GM23338 (cell line): ENCODE results near the gene HSF4. TPM values are rescaled to one million over a fixed set of nuclear protein-coding genes. Genes with fewer than 3 reads are reported as not detected.

Experiments
- ATAC-seq: fragments of 200-7000 bp; cut with Tn5 transposase; 3 replicates; pipeline ENCODE4 v1.9.1; 2020
- DNase-seq: peaks from one replicate; pipeline ENCODE4 v3.0.0-alpha.2; 2015; ENCODE audit warnings: low spot score
- H2AFZ ChIP-seq: fragments of 200-600 bp; sonication (generic); 2 replicates; pipeline ENCODE4 v1.8.0; 2016; ENCODE audit warnings: antibody characterized with exemption, mild to moderate bottlenecking, moderate library complexity
- H3F3A ChIP-seq: fragments of 200-600 bp; sonication (generic); replicated peaks from 2 replicates; pipeline ENCODE4 v1.8.0; 2017; ENCODE audit warnings: antibody characterized with exemption, mixed run types, low read depth
- H3K27ac ChIP-seq: fragments of 200-600 bp; sonication (generic); 2 replicates; pipeline ENCODE4 v1.6.1; 2016; ENCODE audit warnings: low read depth
- H3K27me3 ChIP-seq: fragments of 200-600 bp; sonication (generic); 2 replicates; pipeline ENCODE4 v1.8.0; 2016; ENCODE audit warnings: mild to moderate bottlenecking, mixed run types, moderate library complexity; ENCODE audit not compliant: insufficient read depth
- H3K36me3 ChIP-seq: fragments of 200-600 bp; sonication (generic); 2 replicates; pipeline ENCODE4 v1.8.0; 2016; ENCODE audit warnings: mild to moderate bottlenecking; ENCODE audit not compliant: insufficient read depth
- H3K4me1 ChIP-seq: fragments of 200-600 bp; sonication (generic); 2 replicates; pipeline ENCODE4 v1.8.0; 2016; ENCODE audit warnings: mild to moderate bottlenecking, moderate library complexity; ENCODE audit not compliant: insufficient read depth
- H3K4me2 ChIP-seq: fragments of 200-600 bp; sonication (generic); 2 replicates; pipeline ENCODE4 v1.7.1; 2017; ENCODE audit warnings: mixed run types
- H3K4me3 ChIP-seq: fragments of 200-600 bp; sonication (generic); 2 replicates; pipeline ENCODE4 v1.6.1; 2016; ENCODE audit warnings: mixed run types
- H3K79me2 ChIP-seq: fragments of 200-600 bp; sonication (generic); replicated peaks from 2 replicates; pipeline ENCODE4 v1.8.0; 2017; ENCODE audit warnings: mild to moderate bottlenecking; ENCODE audit not compliant: insufficient read depth
- H3K9me2 ChIP-seq: fragments of 200-600 bp; sonication (generic); 2 replicates; pipeline ENCODE4 v1.8.0; 2017; ENCODE audit not compliant: insufficient read depth
- H4K20me1 ChIP-seq: fragments of 200-600 bp; sonication (generic); replicated peaks from 2 replicates; pipeline ENCODE4 v1.8.0; 2017; ENCODE audit warnings: mild to moderate bottlenecking; ENCODE audit not compliant: insufficient read depth
- H3K27ac Mint-ChIP-seq: 2 replicates; pipeline ENCODE4 v1.8.0; 2020; ENCODE audit warnings: inconsistent platforms, mild to moderate bottlenecking, moderate library complexity, mixed read lengths
- H3K27me3 Mint-ChIP-seq: 3 replicates; pipeline ENCODE4 v1.8.0; 2022; ENCODE audit warnings: low read depth, mild to moderate bottlenecking, moderate library complexity, mixed read lengths, inconsistent platforms; ENCODE audit not compliant: insufficient read depth, poor library complexity
- H3K36me3 Mint-ChIP-seq: 3 replicates; pipeline ENCODE4 v1.8.0; 2021; ENCODE audit warnings: low read depth, mild to moderate bottlenecking, inconsistent platforms, moderate library complexity, mixed read lengths
- H3K4me1 Mint-ChIP-seq: 3 replicates; pipeline ENCODE4 v1.8.0; 2020; ENCODE audit warnings: mild to moderate bottlenecking, inconsistent platforms, mixed read lengths
- H3K4me3 Mint-ChIP-seq: 3 replicates; pipeline ENCODE4 v1.8.0; 2021; ENCODE audit warnings: moderate library complexity, mild to moderate bottlenecking, inconsistent platforms, mixed read lengths
- H3K9me3 Mint-ChIP-seq: 3 replicates; pipeline ENCODE4 v1.8.0; 2020; ENCODE audit warnings: moderate library complexity, mild to moderate bottlenecking, inconsistent platforms, mixed read lengths
- CREB1 ChIP-seq: fragments of 250-450 bp; sonication (Bioruptor Pico); IDR thresholded peaks from 2 replicates; pipeline ENCODE4 v1.5.0; 2020; ENCODE audit warnings: low read depth, mild to moderate bottlenecking, moderate library complexity
- EZH2phosphoT487 ChIP-seq: fragments of 200-600 bp; sonication (generic); IDR thresholded peaks from one replicate; pipeline ENCODE4 v1.8.1; 2018; ENCODE audit warnings: antibody characterized with exemption; ENCODE audit not compliant: unreplicated experiment
- JUNB ChIP-seq: IDR thresholded peaks from one replicate; pipeline ENCODE4 v1.6.1; 2016; ENCODE audit warnings: antibody characterized with exemption; ENCODE audit not compliant: unreplicated experiment
- POLR2AphosphoS5 ChIP-seq: IDR thresholded peaks from 2 replicates; pipeline ENCODE4 v1.6.1; 2016; ENCODE audit warnings: antibody characterized with exemption, low read depth
- STAT1 ChIP-seq: IDR thresholded peaks from one replicate; pipeline ENCODE4 v1.6.1; 2016; ENCODE audit warnings: antibody characterized with exemption; ENCODE audit not compliant: unreplicated experiment
- polyA plus RNA-seq: library from polyadenylated mRNA; unstranded; fragments of >200 nt; fragmentation: Nextera tagmentation; extraction: Ambion mirVana; gene quantifications from 2 replicates; pipeline ENCODE4 v1.2.1, GENCODE V29; 2016
- total RNA-seq: library from RNA; depleted of rRNA; stranded (reverse); fragments of >200 nt; shearing (Covaris generic); gene quantifications from 2 replicates; pipeline ENCODE4 v1.2.3, GENCODE V29; 2014
- TF ChIP-seq, protein P1 (sequence below): fragments of 250-450 bp; sonication (Bioruptor Pico); IDR thresholded peaks from 2 replicates; pipeline ENCODE4 v1.5.0; 2020; ENCODE audit warnings: mild to moderate bottlenecking, moderate library complexity
- TF ChIP-seq, protein P2 (sequence below), 2 experiments: fragments of 200-600 bp in 1 of 2; sonication (generic) in 1 of 2; conservative IDR thresholded peaks; 2 replicates each; pipeline versions ENCODE4 v1.5.1 to v1.6.1; 2016 to 2017; ENCODE audit warnings: antibody characterized with exemption in 2 of 2, low read depth in 2 of 2, mild to moderate bottlenecking in 2 of 2, moderate library complexity in 1 of 2
- TF ChIP-seq, protein P3 (sequence below): IDR thresholded peaks from one replicate; pipeline ENCODE4 v1.6.1; 2018; ENCODE audit warnings: antibody characterized with exemption; ENCODE audit not compliant: unreplicated experiment

The HSF4 gene
- total and polyA plus RNA-seq, 2 experiments from 2014 or later = 0.19 to 1.3 TPM

DNA sequence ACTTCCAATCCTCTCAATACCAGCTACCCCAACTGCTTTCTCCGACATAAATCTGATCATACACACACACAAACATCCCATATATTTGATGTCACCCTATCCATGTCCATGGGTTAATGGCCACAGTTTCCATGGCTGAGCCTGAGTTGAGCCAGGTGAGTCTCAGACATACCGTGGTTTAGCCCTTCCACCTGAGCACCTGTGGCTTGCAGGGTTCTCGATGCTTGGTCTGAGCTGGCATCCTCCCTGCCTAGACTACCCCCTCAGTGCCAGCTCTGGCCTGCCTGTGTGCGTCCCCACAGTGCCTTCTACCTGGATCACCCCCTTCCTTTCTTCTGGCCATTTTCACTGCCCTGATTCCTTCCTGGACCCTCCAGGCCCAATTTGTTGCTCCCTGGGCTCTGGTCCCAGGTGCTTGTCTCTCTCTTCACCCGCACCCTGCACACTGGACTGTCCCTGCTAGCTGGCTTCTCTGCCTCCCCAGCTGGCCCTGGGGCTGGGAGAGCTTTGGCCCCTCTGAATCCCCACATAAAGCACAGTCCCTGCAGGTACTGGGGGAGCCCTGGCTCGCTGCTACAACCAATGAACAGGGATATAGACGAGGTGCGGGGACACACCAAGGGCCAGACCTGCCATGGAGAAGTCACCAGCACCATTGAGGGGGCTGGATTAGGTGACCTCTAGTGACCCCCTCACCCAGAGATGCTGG is 41.7 kb downstream of the HSF4 start:
- Histone ChIP-seq H3K27me3 (no peaks in the 10 kb centered on the region), H3K36me3 (no peaks in the 10 kb centered on the region), H3F3A (no peaks in the 10 kb centered on the region), H3K79me2 (no peaks in the 10 kb centered on the region), H2AFZ (no peak overlapping the region), H3K27ac (no peak overlapping the region), H3K9me2 (no peaks in the 10 kb centered on the region), H4K20me1 (no peaks in the 10 kb centered on the region), H3K4me2 (no peak overlapping the region), H3K4me3 (no peak overlapping the region), H3K4me1 (no peaks in the 10 kb centered on the region)
- TF ChIP-seq STAT1 = no peak
- TF ChIP-seq, protein P1, sequence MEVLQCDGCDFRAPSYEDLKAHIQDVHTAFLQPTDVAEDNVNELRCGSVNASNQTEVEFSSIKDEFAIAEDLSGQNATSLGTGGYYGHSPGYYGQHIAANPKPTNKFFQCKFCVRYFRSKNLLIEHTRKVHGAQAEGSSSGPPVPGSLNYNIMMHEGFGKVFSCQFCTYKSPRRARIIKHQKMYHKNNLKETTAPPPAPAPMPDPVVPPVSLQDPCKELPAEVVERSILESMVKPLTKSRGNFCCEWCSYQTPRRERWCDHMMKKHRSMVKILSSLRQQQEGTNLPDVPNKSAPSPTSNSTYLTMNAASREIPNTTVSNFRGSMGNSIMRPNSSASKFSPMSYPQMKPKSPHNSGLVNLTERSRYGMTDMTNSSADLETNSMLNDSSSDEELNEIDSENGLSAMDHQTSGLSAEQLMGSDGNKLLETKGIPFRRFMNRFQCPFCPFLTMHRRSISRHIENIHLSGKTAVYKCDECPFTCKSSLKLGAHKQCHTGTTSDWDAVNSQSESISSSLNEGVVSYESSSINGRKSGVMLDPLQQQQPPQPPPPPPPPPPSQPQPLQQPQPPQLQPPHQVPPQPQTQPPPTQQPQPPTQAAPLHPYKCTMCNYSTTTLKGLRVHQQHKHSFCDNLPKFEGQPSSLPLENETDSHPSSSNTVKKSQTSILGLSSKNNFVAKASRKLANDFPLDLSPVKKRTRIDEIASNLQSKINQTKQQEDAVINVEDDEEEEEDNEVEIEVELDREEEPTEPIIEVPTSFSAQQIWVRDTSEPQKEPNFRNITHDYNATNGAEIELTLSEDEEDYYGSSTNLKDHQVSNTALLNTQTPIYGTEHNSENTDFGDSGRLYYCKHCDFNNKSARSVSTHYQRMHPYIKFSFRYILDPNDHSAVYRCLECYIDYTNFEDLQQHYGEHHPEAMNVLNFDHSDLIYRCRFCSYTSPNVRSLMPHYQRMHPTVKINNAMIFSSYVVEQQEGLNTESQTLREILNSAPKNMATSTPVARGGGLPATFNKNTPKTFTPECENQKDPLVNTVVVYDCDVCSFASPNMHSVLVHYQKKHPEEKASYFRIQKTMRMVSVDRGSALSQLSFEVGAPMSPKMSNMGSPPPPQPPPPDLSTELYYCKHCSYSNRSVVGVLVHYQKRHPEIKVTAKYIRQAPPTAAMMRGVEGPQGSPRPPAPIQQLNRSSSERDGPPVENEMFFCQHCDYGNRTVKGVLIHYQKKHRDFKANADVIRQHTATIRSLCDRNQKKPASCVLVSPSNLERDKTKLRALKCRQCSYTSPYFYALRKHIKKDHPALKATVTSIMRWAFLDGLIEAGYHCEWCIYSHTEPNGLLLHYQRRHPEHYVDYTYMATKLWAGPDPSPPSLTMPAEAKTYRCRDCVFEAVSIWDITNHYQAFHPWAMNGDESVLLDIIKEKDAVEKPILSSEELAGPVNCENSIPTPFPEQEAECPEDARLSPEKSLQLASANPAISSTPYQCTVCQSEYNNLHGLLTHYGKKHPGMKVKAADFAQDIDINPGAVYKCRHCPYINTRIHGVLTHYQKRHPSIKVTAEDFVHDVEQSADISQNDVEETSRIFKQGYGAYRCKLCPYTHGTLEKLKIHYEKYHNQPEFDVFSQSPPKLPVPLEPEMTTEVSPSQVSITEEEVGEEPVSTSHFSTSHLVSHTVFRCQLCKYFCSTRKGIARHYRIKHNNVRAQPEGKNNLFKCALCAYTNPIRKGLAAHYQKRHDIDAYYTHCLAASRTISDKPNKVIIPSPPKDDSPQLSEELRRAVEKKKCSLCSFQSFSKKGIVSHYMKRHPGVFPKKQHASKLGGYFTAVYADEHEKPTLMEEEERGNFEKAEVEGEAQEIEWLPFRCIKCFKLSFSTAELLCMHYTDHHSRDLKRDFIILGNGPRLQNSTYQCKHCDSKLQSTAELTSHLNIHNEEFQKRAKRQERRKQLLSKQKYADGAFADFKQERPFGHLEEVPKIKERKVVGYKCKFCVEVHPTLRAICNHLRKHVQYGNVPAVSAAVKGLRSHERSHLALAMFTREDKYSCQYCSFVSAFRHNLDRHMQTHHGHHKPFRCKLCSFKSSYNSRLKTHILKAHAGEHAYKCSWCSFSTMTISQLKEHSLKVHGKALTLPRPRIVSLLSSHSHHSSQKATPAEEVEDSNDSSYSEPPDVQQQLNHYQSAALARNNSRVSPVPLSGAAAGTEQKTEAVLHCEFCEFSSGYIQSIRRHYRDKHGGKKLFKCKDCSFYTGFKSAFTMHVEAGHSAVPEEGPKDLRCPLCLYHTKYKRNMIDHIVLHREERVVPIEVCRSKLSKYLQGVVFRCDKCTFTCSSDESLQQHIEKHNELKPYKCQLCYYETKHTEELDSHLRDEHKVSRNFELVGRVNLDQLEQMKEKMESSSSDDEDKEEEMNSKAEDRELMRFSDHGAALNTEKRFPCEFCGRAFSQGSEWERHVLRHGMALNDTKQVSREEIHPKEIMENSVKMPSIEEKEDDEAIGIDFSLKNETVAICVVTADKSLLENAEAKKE (CRISPR knock-in tag) = no peak
- Mint-ChIP-seq H3K27me3 (peaks cover 10% of the 10 kb centered on the region), H3K4me3 (no peak overlapping the region; the same call in 2 of the 3 replicates), H3K36me3 (0 out of 3 replicates have a peak, but pooled peaks cover 1% of the 10 kb centered on the region), H3K27ac (no peak overlapping the region), H3K4me1 (peaks cover 5% of the 10 kb centered on the region; the same call in 2 of the 3 replicates), H3K9me3 (no peaks in the 10 kb centered on the region)
- ATAC-seq (no peak), DNase-seq (no peak)

DNA sequence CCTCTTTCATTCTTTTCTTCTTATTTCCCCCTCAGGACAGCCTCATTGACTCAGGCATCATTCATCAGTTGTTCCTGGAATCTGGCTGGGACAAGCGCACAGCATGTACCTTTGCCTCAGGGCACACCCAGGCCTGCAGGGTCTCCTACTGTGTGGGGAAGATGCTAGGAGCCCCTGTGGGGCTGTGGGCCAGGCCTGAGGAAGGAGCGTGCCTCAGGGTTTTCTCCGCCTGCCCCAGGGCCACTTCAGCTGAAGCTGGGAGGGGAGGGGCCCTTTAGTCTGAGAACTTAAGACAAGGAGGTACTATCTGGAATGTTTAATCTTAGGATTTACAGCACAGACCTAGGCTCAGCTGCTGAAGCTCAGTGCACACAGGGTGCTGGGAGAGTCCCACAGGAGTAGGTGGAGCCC is 42.3 kb downstream of the HSF4 start:
- Histone ChIP-seq H2AFZ (no peak overlapping the region), H3F3A (no peaks in the 10 kb centered on the region), H3K4me2 (no peak overlapping the region), H3K4me3 (no peak overlapping the region), H3K27ac (no peak overlapping the region), H3K79me2 (no peaks in the 10 kb centered on the region), H4K20me1 (no peaks in the 10 kb centered on the region; the same call in 1 of the 2 replicates), H3K9me2 (no peaks in the 10 kb centered on the region), H3K4me1 (no peaks in the 10 kb centered on the region), H3K27me3 (no peaks in the 10 kb centered on the region), H3K36me3 (no peaks in the 10 kb centered on the region)
- H3K4me3 Mint-ChIP-seq = no peak overlapping the region
- ATAC-seq = peak; percentile 32
- no peak overlapping the region for H3K27ac Mint-ChIP-seq
- H3K36me3 Mint-ChIP-seq = no peaks in the 10 kb centered on the region
- H3K4me1 Mint-ChIP-seq = peaks cover 5% of the 10 kb centered on the region; the same call in 2 of the 3 replicates
- H3K27me3 Mint-ChIP-seq = peaks cover 10% of the 10 kb centered on the region
- DNase-seq = no peak
- no peaks in the 10 kb centered on the region for H3K9me3 Mint-ChIP-seq
- no peak for TF ChIP-seq POLR2AphosphoS5
- TF ChIP-seq, protein P2, sequence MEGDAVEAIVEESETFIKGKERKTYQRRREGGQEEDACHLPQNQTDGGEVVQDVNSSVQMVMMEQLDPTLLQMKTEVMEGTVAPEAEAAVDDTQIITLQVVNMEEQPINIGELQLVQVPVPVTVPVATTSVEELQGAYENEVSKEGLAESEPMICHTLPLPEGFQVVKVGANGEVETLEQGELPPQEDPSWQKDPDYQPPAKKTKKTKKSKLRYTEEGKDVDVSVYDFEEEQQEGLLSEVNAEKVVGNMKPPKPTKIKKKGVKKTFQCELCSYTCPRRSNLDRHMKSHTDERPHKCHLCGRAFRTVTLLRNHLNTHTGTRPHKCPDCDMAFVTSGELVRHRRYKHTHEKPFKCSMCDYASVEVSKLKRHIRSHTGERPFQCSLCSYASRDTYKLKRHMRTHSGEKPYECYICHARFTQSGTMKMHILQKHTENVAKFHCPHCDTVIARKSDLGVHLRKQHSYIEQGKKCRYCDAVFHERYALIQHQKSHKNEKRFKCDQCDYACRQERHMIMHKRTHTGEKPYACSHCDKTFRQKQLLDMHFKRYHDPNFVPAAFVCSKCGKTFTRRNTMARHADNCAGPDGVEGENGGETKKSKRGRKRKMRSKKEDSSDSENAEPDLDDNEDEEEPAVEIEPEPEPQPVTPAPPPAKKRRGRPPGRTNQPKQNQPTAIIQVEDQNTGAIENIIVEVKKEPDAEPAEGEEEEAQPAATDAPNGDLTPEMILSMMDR (conservative IDR thresholded peaks at IDR 0.05; ENCODE audit: low read depth in 2 of 2) = no peak
- TF ChIP-seq, protein P3, sequence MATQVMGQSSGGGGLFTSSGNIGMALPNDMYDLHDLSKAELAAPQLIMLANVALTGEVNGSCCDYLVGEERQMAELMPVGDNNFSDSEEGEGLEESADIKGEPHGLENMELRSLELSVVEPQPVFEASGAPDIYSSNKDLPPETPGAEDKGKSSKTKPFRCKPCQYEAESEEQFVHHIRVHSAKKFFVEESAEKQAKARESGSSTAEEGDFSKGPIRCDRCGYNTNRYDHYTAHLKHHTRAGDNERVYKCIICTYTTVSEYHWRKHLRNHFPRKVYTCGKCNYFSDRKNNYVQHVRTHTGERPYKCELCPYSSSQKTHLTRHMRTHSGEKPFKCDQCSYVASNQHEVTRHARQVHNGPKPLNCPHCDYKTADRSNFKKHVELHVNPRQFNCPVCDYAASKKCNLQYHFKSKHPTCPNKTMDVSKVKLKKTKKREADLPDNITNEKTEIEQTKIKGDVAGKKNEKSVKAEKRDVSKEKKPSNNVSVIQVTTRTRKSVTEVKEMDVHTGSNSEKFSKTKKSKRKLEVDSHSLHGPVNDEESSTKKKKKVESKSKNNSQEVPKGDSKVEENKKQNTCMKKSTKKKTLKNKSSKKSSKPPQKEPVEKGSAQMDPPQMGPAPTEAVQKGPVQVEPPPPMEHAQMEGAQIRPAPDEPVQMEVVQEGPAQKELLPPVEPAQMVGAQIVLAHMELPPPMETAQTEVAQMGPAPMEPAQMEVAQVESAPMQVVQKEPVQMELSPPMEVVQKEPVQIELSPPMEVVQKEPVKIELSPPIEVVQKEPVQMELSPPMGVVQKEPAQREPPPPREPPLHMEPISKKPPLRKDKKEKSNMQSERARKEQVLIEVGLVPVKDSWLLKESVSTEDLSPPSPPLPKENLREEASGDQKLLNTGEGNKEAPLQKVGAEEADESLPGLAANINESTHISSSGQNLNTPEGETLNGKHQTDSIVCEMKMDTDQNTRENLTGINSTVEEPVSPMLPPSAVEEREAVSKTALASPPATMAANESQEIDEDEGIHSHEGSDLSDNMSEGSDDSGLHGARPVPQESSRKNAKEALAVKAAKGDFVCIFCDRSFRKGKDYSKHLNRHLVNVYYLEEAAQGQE = no peak
- no peak for TF ChIP-seq EZH2phosphoT487
- no peak for TF ChIP-seq JUNB
- no peak for TF ChIP-seq CREB1 (CRISPR knock-in tag)
